ENCODE results near the gene PRELID3B.
A peak's percentile ranks its signal among the peaks of the same experiment; 100 is the strongest.
"Not testable (repeated sequence)": the region's sequence is repeated elsewhere in the genome, so short reads cannot be mapped to it uniquely, and the experiment has no call there.

The PRELID3B gene

DNA sequence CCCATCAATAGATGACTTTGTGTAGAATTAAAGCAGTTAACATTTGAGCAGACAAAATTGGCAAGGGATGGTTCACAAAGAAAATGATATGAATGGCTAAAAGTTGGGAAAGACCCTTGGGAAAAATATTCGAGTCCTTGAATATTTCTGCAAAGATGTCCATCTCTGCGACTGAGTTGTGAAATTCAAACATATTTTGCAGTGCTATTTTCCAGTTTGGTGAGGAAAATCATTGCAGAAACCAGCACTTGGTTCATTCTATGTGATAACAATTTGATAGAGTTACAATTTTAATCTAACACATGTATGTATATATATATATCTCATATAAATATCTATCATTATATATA lies 6.1 kb upstream of the PRELID3B start:
- DNase-seq, result no peak

DNA sequence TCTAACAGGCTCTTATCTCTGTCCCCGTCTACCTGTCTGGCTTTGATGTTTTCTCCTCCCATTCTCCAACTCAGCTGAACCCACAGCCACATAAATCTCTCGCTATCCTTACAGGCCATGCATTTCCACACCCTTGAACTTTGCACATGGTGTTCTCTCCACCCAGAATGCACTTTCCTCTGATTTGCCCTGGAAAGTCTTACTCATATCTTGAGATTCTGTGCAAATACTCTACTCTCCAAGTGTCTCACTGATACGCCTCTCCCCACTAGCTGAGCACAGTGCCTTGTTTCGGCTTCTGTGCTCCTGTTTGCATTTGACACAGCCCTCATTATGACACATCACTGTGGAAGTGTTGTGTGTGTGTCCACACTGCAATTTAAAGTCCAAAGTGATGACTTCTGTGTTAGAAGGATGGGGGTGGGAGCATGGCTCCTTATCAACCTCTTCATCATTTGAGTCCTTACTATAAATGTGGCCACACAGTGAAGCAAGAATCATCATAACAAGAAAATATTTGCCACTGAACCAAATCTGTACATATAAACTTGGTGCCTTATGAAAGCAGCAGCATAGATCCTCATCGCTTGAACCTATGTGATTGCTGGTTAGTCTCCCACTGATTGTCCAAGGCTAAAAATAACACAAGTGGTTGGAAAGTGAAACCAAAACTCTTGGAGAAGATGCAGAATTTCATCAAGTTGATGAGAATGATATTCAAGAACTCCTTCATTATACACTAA lies 5.5 kb upstream of the PRELID3B start:
- peak; percentile 64 for DNase-seq

DNA sequence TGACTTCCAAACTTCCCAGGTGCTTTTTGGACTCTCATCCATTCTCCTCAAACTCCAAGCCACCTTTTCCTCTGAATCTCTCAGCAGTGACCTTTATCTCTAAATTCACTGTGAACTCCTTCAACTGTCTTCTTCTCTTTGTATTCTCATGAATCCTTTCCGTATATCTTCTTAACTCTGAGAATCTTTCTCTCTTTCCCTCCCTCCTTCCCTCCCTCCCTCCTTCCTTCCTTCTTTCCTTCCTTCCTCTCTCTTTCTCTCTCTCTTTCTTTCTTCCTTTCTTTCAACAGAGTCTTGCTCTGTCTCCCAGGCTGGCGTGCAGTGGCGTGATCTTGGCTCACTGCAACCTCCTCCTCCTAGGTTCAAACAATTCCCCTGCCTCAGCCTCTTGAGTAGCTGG lies 4.3 kb upstream of the PRELID3B start:
- DNase-seq, result no peak

DNA sequence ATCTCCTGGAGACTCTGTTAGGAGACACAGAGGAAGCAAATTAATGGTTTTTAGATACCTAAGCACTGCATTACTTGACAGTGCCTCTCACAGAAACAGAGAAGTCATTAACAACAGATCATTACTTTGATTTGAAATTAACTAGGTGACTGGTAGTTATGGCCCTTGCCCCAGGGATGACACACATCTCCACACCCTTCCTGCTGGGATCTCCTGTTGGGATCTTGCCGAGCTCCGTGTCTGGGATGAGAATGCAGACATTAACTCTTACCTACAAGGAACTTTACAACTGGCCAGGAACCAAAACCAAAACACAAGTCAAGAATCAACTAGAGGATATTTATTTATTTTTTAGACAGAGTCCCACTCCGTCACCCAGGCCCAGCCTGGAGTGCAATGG lies 2.2 kb upstream of the PRELID3B start:
- DNase-seq, result no peak

DNA sequence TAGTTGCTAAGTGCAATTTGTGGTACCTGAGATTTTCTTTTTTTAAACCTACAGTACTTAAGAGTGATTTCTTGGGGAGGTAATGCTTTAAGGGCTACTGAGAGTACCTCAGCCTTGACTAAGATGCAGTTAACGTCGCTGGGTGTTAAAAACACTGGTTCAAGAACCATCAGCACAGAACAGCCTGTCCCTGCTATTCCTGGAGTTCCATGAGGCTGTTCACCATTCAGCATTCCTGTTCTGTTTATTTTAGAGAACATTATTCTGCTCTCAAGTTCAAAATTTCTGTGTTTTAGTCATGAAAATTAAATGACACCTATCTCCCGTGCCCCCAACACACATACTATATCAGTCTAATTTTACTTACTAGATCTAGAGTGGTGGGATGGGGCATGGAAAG lies 1.7 kb upstream of the PRELID3B start:
- DNase-seq, result no peak

DNA sequence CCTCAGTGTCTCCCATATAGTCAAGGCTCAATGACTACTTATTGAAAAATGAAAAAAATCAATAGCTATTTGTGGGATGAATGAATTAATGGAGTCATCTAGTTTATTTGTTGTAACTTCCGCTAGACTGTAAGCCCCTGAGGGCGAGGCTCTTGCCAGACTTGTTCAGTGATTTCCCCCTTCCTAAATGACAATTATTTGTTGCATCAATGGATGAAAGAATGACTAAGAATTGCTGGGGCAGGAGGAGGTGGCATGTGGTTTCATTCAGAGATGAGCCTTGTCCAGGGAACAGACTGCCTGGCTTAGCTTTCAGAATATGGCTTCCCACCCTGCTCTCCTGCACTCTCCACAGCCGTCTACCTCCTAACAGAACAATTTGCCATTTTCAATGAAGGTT lies 1.1 kb upstream of the PRELID3B start:
- no peak for DNase-seq

DNA sequence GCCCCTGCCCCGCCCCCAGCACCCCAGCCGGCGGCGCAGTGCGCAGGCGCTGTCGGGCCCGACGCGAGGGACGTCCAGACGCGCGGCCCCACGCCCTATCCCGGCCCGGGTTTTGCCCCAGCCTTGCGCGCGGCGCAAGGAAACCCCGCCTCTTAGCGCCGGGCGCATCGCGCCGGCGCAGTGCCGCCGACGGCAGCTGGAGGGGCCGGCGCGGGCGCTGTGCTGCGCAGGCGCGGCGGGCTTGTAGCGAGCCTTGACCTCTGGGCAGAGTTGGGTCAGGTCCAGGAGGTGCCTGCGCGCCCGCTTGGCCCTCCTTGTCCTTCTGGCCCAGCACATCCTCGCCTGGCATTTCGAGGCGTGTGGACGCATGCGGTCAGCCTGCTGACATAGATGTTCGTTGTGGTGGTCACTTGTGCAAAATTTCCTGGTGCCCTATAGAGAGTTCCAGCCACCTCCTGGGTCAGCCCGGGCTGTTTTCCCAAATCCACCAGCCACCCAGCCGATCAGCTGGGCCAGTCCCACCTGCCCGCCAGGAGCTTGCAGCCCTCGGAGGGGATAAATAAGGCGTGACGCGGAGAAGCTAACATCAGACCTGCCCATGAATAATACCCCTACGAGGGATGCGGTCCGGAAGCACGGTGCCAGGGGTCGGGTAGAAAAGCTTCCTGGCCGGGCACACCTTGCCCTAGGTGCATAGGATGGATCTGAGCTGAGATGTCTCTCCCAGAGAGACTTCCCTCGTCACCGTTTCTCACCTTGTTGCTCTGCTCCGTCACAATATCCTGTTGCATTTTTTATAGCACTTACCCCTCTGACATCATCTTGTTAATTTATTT lies 428 bp upstream of the PRELID3B start:
- DNase-seq, result peak; percentile 91

DNA sequence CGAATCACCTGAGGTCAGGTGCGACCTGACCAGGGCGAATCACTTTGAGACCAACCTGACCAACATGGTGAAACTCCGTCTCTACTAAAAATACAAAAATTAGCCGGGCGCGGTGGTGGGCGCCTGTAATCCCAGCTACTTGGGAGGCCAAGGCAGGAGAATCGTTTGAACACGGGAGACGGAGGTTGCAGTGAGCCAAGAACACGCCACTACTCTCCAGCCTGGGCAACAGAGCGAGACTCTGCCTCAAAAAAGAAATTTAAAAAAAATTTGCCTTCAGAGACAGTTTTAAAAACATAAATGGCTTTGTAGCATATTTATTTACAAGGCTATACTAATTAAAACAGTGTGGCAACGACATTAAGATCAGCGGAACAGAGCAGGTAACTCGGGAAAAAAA lies 1.1 kb downstream of the PRELID3B start:
- DNase-seq, result not testable (repeated sequence)

DNA sequence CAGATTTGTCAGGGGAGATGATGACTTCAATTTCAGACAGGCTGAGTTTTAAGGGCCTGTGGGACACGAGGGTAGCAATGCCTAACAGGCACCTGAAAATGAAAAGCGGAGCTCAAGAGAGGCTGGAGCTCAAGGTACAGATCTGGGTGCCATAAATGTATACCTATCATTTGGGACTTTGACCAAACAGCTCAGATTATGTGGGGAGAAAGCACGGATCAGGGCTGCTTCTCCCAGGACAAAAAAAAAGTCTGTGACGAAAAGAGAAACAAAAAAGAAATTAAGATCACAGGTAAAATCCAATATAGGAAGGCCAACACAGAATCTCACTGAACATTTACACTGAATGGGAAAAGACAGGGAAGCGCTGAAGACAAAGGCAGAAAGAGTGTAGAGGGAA lies 1.9 kb downstream of the PRELID3B start:
- DNase-seq, result no peak

DNA sequence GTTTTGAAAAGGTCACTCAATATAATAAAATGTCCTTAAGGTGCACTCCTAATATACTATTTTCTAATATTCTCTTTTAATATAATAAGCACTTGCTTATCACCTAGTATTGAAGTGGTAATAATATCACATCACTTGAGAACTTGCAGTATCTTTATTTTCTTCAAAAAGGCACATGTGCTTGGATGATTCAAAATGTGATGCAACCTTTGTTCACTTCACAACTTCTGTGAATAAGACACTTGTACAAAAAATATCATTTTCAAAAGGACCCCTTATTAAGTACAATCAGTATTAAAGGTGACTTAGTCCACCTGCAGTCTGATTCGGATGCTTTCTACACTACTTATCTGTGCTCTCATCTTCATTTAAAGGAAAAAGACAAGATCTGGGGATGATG lies 3.4 kb downstream of the PRELID3B start:
- DNase-seq, result no peak

DNA sequence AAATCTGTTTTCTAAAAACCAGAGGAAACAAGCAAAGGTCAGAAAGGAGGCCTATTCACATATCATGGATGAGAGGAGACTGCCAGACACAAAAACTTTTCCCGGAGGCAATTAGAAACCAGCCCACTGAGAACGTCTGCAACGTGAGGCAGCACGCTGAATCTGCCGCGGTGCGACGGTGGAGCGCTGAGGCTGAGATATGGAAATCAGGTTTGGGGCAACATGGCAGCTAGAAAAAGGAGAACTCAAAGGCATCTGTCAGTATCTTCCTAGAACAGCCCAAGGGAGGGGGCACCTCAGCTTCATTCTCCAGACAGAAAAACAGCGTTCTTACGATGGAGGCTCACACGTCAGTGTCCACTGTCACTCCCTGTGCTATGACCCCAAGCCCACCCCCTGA lies 5.2 kb downstream of the PRELID3B start:
- no peak for DNase-seq

DNA sequence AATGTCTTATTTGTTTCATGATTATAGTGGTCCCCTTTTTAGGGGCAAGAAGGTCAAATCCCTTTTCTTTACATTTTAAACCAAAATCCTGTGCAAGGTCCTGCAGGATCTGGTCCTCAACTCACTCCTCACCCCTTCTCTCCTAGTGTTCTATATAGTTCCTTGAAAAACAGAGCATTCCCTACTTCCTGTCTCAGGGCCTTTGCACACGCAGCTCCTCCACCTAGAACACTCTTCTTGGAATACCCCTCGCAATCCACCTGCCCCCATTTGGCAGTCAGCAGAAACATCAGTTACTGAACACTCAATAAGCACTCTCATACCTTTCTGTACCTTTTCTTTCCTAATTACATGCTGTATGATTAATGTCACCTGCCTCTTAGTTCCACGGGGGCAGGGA lies 7.2 kb downstream of the PRELID3B start:
- no peak for DNase-seq

DNA sequence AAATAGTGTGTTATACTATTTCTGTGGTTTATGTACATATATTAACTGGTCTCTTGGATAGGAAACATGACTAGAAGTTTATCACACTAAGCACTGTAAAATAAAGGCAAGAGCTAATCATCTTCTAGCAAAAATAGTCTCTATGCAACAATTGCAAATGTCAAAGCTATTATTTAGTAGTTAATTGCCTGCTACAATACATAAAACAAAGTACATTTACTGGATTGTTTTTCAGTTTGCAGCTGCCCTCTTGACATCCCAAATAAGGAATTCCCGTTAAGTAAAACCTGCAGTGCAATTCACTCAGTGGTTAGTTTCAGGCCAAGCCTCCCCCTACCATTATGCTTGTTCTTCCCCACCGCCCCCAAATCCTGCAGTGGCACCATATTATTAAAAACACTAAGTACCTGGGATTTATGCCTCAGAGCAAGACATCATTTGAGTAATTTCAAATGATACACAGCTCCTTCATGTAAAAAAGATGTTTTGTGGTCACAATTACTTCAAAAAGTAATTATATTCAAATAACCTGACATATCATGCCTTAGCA lies 8.9 kb downstream of the PRELID3B start:
- no peak for DNase-seq

DNA sequence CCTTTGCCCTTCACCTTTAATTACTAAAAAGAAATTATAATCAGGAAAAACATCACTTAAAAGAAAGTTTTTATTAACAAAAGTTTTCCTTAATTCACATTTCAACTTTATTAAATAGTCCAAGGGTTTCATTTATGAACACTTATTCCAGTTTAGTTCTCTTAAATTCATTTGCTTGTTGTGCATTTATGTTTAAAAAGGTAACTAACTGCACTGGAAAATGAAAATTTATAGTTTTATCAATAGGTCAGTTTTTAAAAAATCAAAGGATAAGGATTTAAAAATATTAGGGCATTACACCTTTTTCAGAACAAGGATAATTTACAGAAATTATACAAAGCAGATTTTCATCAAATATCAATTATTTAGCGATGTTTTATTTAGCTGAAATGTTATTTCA lies 9.5 kb downstream of the PRELID3B start:
- DNase-seq, result no peak

DNA sequence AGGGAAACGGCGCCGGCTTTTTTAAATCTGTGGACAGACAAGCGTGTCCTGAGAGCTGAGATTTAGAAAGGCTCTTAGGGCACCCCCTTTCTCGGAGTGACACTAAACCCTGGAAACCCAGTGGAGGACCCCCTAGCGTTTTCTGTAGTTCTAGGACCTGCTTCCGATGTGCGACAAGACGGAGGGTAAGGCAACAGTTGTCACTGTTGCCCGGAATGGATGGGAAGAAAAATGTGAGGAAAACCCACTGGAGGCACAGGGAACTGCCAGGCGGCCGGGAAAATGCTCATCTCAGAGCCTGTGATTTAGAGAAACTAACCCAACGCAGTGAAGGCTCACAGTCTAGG lies 9.9 kb downstream of the PRELID3B start:
- peak; percentile 61 for DNase-seq

DNA sequence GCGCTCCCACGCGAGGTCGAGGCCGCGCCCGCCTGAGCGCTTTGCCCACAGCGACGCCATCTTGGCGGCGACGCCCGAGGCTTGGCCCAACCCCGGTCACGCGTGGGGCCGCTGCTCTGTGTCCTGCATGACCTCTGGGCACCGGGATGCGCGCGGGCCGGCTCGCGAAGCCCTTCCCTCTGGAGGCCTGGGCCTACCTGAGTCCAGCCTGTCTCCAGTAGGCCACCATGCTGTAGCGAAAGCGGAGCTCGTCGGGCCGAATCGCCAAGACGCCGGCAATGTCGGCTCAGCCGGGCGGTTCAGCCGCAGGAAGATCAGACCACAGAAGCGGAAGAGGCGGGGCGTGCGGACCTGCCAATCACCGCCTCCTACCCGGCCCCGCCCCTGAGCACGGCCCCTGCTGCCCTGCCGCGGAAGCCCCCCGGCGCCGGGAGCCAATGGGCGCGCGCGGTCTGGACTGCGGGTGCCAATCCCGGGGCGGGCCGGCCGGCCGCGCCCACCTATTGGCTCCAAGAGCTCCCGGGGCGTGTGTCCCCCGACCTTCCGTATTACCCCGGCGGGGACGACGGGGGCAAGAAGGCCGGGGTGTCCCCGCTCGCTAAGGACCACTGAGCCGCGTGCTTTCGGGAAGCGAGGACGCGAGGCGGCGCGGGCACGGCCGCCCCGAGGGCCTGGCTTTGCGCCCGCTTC lies 10.4 kb downstream of the PRELID3B start, which contains the start of gene ATP5F1E:
ATP5F1E (minus strand) TSS at position 313 of the 690 bp plus-strand sequence; CDS start at position 229, 84 bp downstream.
- peak; percentile 95 for DNase-seq

DNA sequence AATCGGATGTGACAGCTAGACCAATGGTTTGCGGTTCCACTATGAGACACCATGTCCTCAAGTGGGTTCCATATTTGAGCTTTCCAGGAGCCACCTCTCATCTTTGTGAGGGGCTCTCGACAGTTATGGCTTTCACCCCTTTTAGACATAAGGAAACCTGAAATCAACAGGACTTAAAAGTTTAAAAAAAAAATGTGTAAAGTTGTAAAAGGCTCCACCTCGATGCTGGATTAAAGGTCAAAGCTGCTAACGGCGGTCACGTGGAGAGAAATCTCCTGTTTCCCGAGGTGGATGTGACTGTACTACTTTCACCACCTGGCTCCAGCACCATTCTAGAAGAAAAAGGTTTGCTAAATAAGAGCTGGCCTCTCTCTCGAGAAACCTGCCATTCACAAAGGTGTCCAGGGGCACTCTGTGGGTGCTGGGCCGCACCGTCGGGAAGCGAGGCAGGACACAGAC lies 11.0 kb downstream of the PRELID3B start:
- no peak for DNase-seq

DNA sequence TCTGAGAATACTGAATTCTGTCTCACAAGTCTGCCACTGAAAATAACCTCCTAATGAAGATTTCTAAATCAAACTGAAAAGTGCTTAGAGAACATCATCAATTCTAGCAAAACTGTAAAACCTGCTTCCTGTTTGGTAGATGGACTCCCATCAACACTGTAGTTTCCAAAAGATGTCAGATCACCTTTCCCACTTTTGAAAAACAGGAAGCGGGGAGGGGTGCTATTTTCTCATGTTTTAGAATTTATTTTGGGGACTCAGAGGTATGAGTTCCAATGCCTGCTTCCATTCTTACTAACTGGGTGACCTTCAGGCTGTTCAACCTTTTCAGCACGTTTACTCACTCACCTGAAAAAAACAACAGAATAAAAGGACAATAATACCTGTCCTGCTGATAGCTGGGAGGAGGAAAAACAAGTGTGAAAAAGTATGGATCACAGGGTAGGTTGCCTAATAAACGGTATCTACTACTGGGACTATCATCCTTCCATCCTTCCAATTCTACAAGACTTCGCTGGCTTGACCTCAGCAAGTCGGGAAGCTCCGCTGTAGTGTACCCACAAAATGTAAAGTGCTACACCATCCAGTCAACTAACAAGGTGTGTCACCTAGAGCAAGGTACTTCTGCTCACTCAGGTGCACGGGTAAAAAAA lies 11.5 kb downstream of the PRELID3B start:
- DNase-seq, result no peak

DNA sequence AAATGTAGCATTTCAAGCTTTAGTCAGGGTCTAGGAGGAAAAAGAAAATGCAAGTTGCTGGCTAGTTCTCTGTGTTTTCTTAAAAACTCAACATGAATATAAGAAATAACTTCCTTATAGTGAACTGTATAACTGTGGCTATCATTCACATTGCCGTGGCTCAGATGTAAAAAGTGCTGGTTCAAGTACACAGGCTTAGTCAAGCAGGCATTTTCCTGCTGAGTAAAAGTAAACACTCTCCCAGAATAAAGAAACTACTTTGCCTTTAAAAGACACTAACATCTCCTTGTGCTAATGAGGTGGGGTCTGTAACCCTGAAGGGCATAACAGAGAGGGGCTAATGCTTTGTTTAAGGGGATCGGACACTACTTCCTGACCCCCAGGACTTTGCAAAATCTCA lies 13.8 kb downstream of the PRELID3B start:
- no peak for DNase-seq

DNA sequence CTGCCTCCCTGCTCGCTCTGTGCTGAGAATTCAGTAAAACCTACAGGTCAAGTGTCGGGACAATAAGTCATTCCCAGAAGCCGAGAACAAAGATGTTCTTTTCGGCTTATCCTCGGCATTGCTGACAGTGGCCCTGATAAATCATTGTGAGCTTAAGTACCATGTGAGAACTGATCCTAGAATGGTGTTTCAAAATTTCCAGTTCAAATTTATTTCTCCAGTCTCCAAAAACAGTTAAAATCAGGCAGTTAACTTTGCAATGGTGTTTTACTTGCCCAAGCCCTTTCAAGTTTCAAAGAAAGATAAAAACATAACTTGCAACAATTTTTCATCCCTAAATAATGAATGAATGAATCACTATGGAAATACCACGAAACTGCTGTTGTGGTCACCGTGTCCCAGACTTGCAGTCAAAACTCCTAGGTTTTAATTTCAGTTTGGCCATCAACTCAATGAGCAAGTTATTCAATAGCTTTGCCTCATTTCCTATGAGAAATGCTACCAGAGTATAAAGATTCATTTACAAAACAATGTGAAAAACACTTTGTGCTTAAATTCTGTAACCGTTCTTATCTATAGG lies 14.8 kb downstream of the PRELID3B start:
- DNase-seq, result peak; percentile 73

DNA sequence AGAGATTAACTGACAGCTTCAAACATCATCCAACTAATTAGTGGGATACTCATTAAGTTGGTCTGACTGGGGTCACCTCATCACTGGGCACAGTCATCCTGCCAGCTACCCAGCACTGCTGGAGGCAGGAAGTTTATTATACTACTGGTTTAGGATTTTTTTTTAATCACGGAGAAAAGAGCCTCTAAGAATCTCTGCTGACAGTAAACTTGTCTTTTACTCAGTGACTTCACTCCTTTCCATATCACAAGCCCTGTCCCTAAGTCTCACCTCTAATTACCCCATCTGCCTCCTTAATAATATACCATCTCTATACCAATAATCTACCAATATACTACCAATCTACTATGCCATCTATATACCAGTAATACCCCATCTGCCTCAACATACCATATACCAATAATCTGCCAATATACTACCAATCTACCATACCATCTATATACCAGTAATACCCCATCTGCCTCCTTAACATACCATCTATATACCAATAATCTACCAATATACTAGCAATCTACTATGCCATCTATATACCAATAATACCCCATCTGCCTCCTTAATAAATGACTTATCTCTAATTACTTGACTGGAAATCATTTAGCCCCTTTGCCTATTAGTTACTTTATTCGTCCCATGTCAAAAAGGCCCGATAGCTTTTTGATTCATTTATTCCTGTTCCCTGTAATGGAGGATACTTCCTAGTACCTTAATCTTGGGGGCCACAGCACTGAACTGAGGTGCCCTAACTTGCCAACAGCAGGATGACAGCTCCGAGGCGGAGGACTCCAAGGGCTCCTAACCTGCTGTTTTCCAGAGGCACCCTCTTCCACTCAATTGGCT lies 15.5 kb downstream of the PRELID3B start:
- DNase-seq, result no peak

Data from fibroblast of skin of back (primary cell).